SK-N-SH (cell line): ENCODE measurements around the gene CCDC74B. TPM values are rescaled to one million over a fixed set of nuclear protein-coding genes. Genes with fewer than 3 reads are reported as not detected.
"Not testable (repeated sequence)": the region's sequence is repeated elsewhere in the genome, so short reads cannot be mapped to it uniquely, and the experiment has no call there.

Experiments
- CTCF ChIA-PET: fragments of 300-600, 350-600 bp; formaldehyde crosslinking; extraction: SDS; loops from one replicate; lab custom pipeline; 2021; lab: Yijun Ruan, JAX
- POLR2A ChIA-PET: fragments of 350-600 bp; sonication (Branson Sonifier 250); formaldehyde crosslinking; extraction: SDS; loops from one replicate; lab custom pipeline; 2020; ENCODE audit warnings: antibody characterized with exemption, inconsistent platforms; lab: Yijun Ruan, JAX
- DNase-seq: peaks from one replicate; pipeline ENCODE4 v3.0.0; 2012
- H2AFZ ChIP-seq: fragments of 200-600 bp; sonication (generic); 2 replicates; pipeline ENCODE4 v1.8.1; 2016; ENCODE audit warnings: antibody characterized with exemption, mild to moderate bottlenecking, low read depth
- H3F3A ChIP-seq: fragments of 200-600 bp; sonication (generic); replicated peaks from 2 replicates; pipeline ENCODE3; 2016; ENCODE audit warnings: antibody characterized with exemption, mild to moderate bottlenecking; ENCODE audit not compliant: insufficient read depth
- H3K27ac ChIP-seq, 2 experiments: fragments of 200-500 bp in 1 of 2; fragments of 200-600 bp in 1 of 2; sonication (Bioruptor generic) in 1 of 2; sonication (generic), shearing (Covaris generic) in 1 of 2; 2 replicates each; pipeline versions ENCODE4 v1.5.1 to v1.6.1; 2014 to 2016; ENCODE audit warnings: low read depth in 2 of 2, inconsistent platforms in 1 of 2, low read length in 1 of 2, mild to moderate bottlenecking in 1 of 2, mixed read lengths in 1 of 2
- H3K27me3 ChIP-seq: fragments of 200-600 bp; sonication (generic), shearing (Covaris generic); 2 replicates; pipeline ENCODE4 v1.6.1; 2016; ENCODE audit warnings: mixed run types; ENCODE audit not compliant: insufficient read depth
- H3K36me3 ChIP-seq, 2 experiments: fragments of 200-500 bp in 1 of 2; fragments of 200-600 bp in 1 of 2; sonication (Bioruptor generic) in 1 of 2; sonication (generic) in 1 of 2; replicated peaks in 1 of 2; 2 replicates each; pipeline versions ENCODE3 to v1.5.1; 2014 to 2016; ENCODE audit warnings: low read length in 1 of 2, mild to moderate bottlenecking in 1 of 2; ENCODE audit not compliant: insufficient read depth in 2 of 2, control insufficient read depth in 1 of 2
- H3K4me1 ChIP-seq, 2 experiments: fragments of 200-500 bp in 1 of 2; fragments of 200-600 bp in 1 of 2; sonication (Bioruptor generic) in 1 of 2; sonication (generic), shearing (Covaris generic) in 1 of 2; 2 replicates each; pipeline versions ENCODE4 v1.5.1 to v1.6.1; 2014 to 2016; ENCODE audit warnings: low read depth in 1 of 2, low read length in 1 of 2, mixed run types in 1 of 2; ENCODE audit not compliant: insufficient read depth in 2 of 2, control insufficient read depth in 1 of 2
- H3K4me2 ChIP-seq: fragments of 200-600 bp; sonication (generic), shearing (Covaris generic); 2 replicates; pipeline ENCODE4 v1.6.1; 2017; ENCODE audit warnings: mixed run types
- H3K4me3 ChIP-seq, 2 experiments: fragments of 200-500 bp in 1 of 2; fragments of 200-600 bp in 1 of 2; sonication (Bioruptor generic) in 1 of 2; sonication (generic), shearing (Covaris generic) in 1 of 2; 2 replicates each; pipeline versions ENCODE4 v1.5.1 to v1.8.1; 2014 to 2016; ENCODE audit warnings: low read depth in 2 of 2, inconsistent platforms in 1 of 2, low read length in 1 of 2, mild to moderate bottlenecking in 1 of 2, mixed read lengths in 1 of 2, moderate library complexity in 1 of 2
- H3K79me2 ChIP-seq: fragments of 200-600 bp; sonication (generic); 2 replicates; pipeline ENCODE4 v1.8.1; 2017; ENCODE audit warnings: mild to moderate bottlenecking; ENCODE audit not compliant: insufficient read depth
- H3K9ac ChIP-seq: fragments of 200-600 bp; sonication (generic); 2 replicates; pipeline ENCODE4 v1.6.1; 2017; ENCODE audit warnings: mixed run types
- H3K9me2 ChIP-seq: fragments of 200-600 bp; sonication (generic); 2 replicates; pipeline ENCODE4 v1.6.1; 2017; ENCODE audit warnings: mixed run types
- H3K9me3 ChIP-seq: fragments of 200-600 bp; sonication (generic); 2 replicates; pipeline ENCODE4 v1.6.1; 2017; ENCODE audit warnings: mixed run types, mild to moderate bottlenecking, moderate library complexity
- H4K20me1 ChIP-seq: fragments of 200-600 bp; sonication (generic); 2 replicates; pipeline ENCODE4 v1.6.1; 2017; ENCODE audit warnings: mild to moderate bottlenecking, mixed run types; ENCODE audit not compliant: insufficient read depth
- ELF1 ChIP-seq: IDR thresholded peaks from 2 replicates; pipeline ENCODE4 v1.4.0; 2012
- FOXJ3 ChIP-seq: sonication (generic); formaldehyde crosslinking; IDR thresholded peaks from 2 replicates; pipeline ENCODE4 v1.5.1; 2020; ENCODE audit warnings: mild to moderate bottlenecking, missing genetic modification reagents
- GABPA ChIP-seq: IDR thresholded peaks from 2 replicates; pipeline ENCODE4 v1.4.0; 2012; ENCODE audit warnings: low read depth, mild to moderate bottlenecking
- GATA2 ChIP-seq: sonication (generic); formaldehyde crosslinking; IDR thresholded peaks from 2 replicates; pipeline ENCODE4 v1.5.0; 2020; ENCODE audit warnings: mild to moderate bottlenecking, missing genetic modification reagents
- IRF3 ChIP-seq: fragments of 150-350 bp; IDR thresholded peaks from 2 replicates; pipeline ENCODE4 v1.6.1; 2016; ENCODE audit warnings: mild to moderate bottlenecking, low read depth, low read length
- MEF2A ChIP-seq: IDR thresholded peaks from 2 replicates; pipeline ENCODE4 v1.4.0; 2012; ENCODE audit warnings: low read depth, borderline replicate concordance
- PBX3 ChIP-seq: IDR thresholded peaks from 2 replicates; pipeline ENCODE4; 2012
- RAD21 ChIP-seq: IDR thresholded peaks from 2 replicates; pipeline ENCODE4 v1.6.1; 2012; ENCODE audit warnings: mild to moderate bottlenecking, low read length
- RFX5 ChIP-seq: IDR thresholded peaks from 2 replicates; pipeline ENCODE4 v1.6.1; 2012; ENCODE audit warnings: mild to moderate bottlenecking, improper control_type of control experiment, low read length
- RXRA ChIP-seq: IDR thresholded peaks from 2 replicates; pipeline ENCODE4 v1.4.0; 2012; ENCODE audit warnings: low read depth, mild to moderate bottlenecking, borderline replicate concordance
- SIN3A ChIP-seq: IDR thresholded peaks from 2 replicates; pipeline ENCODE4 v1.6.1; 2012; ENCODE audit warnings: low read depth, mild to moderate bottlenecking, low read length, moderate library complexity, borderline replicate concordance
- SMC3 ChIP-seq: IDR thresholded peaks from 2 replicates; pipeline ENCODE4 v1.6.1; 2012; ENCODE audit warnings: low read depth, low read length, improper control_type of control experiment
- TAF1 ChIP-seq: IDR thresholded peaks from 2 replicates; pipeline ENCODE4 v1.6.1; 2012; ENCODE audit warnings: low read depth, mild to moderate bottlenecking, low read length, moderate library complexity, borderline replicate concordance
- TCF12 ChIP-seq: IDR thresholded peaks from 2 replicates; pipeline ENCODE4 v1.4.0; 2012
- TEAD4 ChIP-seq: IDR thresholded peaks from 2 replicates; pipeline ENCODE4 v1.4.0; 2012; ENCODE audit warnings: mild to moderate bottlenecking, borderline replicate concordance; ENCODE audit not compliant: insufficient read depth
- WGBS: methylation state at CpG from one replicate; pipeline ENCODE4 v1.1.6; 2017; ENCODE audit warnings: low lambda C conversion rate; 5-methylcytosine and 5-hydroxymethylcytosine counted together
- polyA plus RNA-seq, 3 experiments: library from polyadenylated mRNA; depleted of rRNA; stranded (reverse); fragments of >200 nt; gene quantifications; 2 replicates each; pipeline ENCODE4 v1.2.3, GENCODE V29; 2012
- TF ChIP-seq, protein P1 (sequence below): fragments of 200-600 bp; sonication (generic); IDR thresholded peaks from 2 replicates; pipeline ENCODE4 v1.6.1; 2017; ENCODE audit warnings: antibody characterized with exemption, mild to moderate bottlenecking, moderate library complexity

CCDC74B gene
- polyA plus RNA-seq, 1 of the 3 experiments (the other 2 are of a cell fraction): 14.5 TPM

- H3K9ac ChIP-seq, H3K4me2 ChIP-seq, H4K20me1 ChIP-seq, H3K9me3 ChIP-seq, H3K9me2 ChIP-seq, H3K4me3 ChIP-seq, H3K79me2 ChIP-seq, H2AFZ ChIP-seq, POLR2A ChIA-PET, H3K27ac ChIP-seq, H3F3A ChIP-seq, H3K27me3 ChIP-seq: not testable (repeated sequence)
- Histone ChIP-seq H3K4me1 (peaks cover 0 to 21% of the 10 kb centered on the region in 2 experiments; a peak in 1 of 4 replicates), H3K36me3 (peaks cover 0 to 32% of the 10 kb centered on the region in 2 experiments)
- peak; percentile 50 for TF ChIP-seq RAD21
- TF ChIP-seq, protein P1, sequence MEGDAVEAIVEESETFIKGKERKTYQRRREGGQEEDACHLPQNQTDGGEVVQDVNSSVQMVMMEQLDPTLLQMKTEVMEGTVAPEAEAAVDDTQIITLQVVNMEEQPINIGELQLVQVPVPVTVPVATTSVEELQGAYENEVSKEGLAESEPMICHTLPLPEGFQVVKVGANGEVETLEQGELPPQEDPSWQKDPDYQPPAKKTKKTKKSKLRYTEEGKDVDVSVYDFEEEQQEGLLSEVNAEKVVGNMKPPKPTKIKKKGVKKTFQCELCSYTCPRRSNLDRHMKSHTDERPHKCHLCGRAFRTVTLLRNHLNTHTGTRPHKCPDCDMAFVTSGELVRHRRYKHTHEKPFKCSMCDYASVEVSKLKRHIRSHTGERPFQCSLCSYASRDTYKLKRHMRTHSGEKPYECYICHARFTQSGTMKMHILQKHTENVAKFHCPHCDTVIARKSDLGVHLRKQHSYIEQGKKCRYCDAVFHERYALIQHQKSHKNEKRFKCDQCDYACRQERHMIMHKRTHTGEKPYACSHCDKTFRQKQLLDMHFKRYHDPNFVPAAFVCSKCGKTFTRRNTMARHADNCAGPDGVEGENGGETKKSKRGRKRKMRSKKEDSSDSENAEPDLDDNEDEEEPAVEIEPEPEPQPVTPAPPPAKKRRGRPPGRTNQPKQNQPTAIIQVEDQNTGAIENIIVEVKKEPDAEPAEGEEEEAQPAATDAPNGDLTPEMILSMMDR: peak; percentile 59
- TF ChIP-seq SMC3: peak; percentile 35; the same call in 1 of the 2 replicates
- CTCF ChIA-PET: interaction anchor here (0.6 to 1.4 kb wide), 5 partner anchors 174 to 232 kb away, joined by 3 to 10 read pairs (median 4); no protein-coding TSS in a partner anchor
- peak; percentile 76 for DNase-seq
- 90% methylated on average over 8 of the region's 16 CpGs for WGBS
These were observed 11.2 kb upstream of the CCDC74B start for GRCh38 chr2:130155956-130156623.

- CTCF ChIA-PET: interaction anchor here (0.6 to 1.4 kb wide), 5 partner anchors 175 to 231 kb away, joined by 3 to 10 read pairs (median 4); no protein-coding TSS in a partner anchor
- Histone ChIP-seq H2AFZ (no peak overlapping the region), H3K4me2 (no peak overlapping the region), H3K9me2 (no peaks in the 10 kb centered on the region), H3K79me2 (no peaks in the 10 kb centered on the region), H3K9me3 (no peaks in the 10 kb centered on the region), H3K9ac (no peak overlapping the region), H3K27ac (no peak overlapping the region; a peak in 1 of 4 replicates), H3K36me3 (peaks cover 0 to 31% of the 10 kb centered on the region in 2 experiments), H3F3A (no peaks in the 10 kb centered on the region), H3K4me1 (peaks cover 0 to 21% of the 10 kb centered on the region in 2 experiments; a peak in 1 of 4 replicates), H3K27me3 (no peaks in the 10 kb centered on the region), H3K4me3 (no peak overlapping the region), H4K20me1 (no peaks in the 10 kb centered on the region)
- WGBS: 96% methylated on average over 22 of the region's 29 CpGs
- no peak for DNase-seq
- TF ChIP-seq TCF12 (no peak), RXRA (no peak), RAD21 (no peak), GABPA (no peak), RFX5 (no peak), ELF1 (no peak), TAF1 (no peak), SIN3A (no peak), TEAD4 (no peak), PBX3 (no peak), IRF3 (no peak), MEF2A (no peak), GATA2 (CRISPR knock-in tag) (no peak), FOXJ3 (CRISPR knock-in tag) (no peak)
- TF ChIP-seq, protein P1: no peak
- POLR2A ChIA-PET: no interaction called here
These were observed 10.2 kb upstream of the CCDC74B start for GRCh38 chr2:130154773-130155765.
